HepG2 (cell line): ENCODE measurements around the gene SLX9. TPM values are rescaled to one million over a fixed set of nuclear protein-coding genes. Genes with fewer than 3 reads are reported as not detected.

Source experiments
- CSRNP1 ChIP-seq: sonication (generic); formaldehyde crosslinking; IDR thresholded peaks from 2 replicates; pipeline ENCODE4 v1.8.1; 2023; ENCODE audit warnings: mild to moderate bottlenecking, missing genetic modification reagents
- DRAP1 ChIP-seq: IDR thresholded peaks from 2 replicates; pipeline ENCODE4 v1.6.1; 2016; ENCODE audit warnings: missing genetic modification reagents, missing compliant biosample characterization
- HIC2 ChIP-seq: sonication (generic); formaldehyde crosslinking; IDR thresholded peaks from 2 replicates; pipeline ENCODE4 v1.9.0; 2022; ENCODE audit warnings: low read depth, missing genetic modification reagents
- HMGA1 ChIP-seq: sonication (generic); formaldehyde crosslinking; conservative IDR thresholded peaks from 2 replicates; pipeline ENCODE4 v1.4.0; 2020; ENCODE audit warnings: missing genetic modification reagents
- HNRNPK ChIP-seq: fragments of 200-400 bp; formaldehyde crosslinking; IDR thresholded peaks from 2 replicates; pipeline ENCODE4 v1.6.1; 2018; ENCODE audit warnings: low read length, low read depth, moderate library complexity, mild to moderate bottlenecking; ENCODE audit not compliant: poor library complexity, severe bottlenecking
- JDP2 ChIP-seq: sonication (generic); formaldehyde crosslinking; IDR thresholded peaks from 2 replicates; pipeline ENCODE4 v1.8.1; 2022; ENCODE audit warnings: missing genetic modification reagents, borderline replicate concordance
- SAP130 ChIP-seq: IDR thresholded peaks from 2 replicates; pipeline ENCODE4 v1.6.1; 2016; ENCODE audit warnings: low read depth
- SMYD3 ChIP-seq: sonication (generic); formaldehyde crosslinking; IDR thresholded peaks from 2 replicates; pipeline ENCODE4 v1.8.1; 2023; ENCODE audit warnings: mild to moderate bottlenecking, missing genetic modification reagents
- TGIF2 ChIP-seq: IDR thresholded peaks from 2 replicates; pipeline ENCODE4 v1.6.1; 2016; ENCODE audit warnings: control low read depth, missing compliant biosample characterization
- YEATS4 ChIP-seq: sonication (generic); formaldehyde crosslinking; IDR thresholded peaks from 2 replicates; pipeline ENCODE4 v1.4.0; 2020; ENCODE audit warnings: missing genetic modification reagents, borderline replicate concordance
- ZBTB25 ChIP-seq: IDR thresholded peaks from 2 replicates; pipeline ENCODE4 v1.6.1; 2018; ENCODE audit warnings: missing genetic modification reagents
- ZFAT ChIP-seq: sonication (generic); formaldehyde crosslinking; conservative IDR thresholded peaks from 2 replicates; pipeline ENCODE4 v1.8.1; 2023; ENCODE audit warnings: missing genetic modification reagents, inconsistent platforms
- ZFP37 ChIP-seq: sonication (generic); formaldehyde crosslinking; IDR thresholded peaks from 2 replicates; pipeline ENCODE4 v1.4.0; 2020; ENCODE audit warnings: missing genetic modification reagents, borderline replicate concordance
- ZNF296 ChIP-seq: sonication (generic); formaldehyde crosslinking; conservative IDR thresholded peaks from 2 replicates; pipeline ENCODE4 v1.5.0; 2020; ENCODE audit warnings: mild to moderate bottlenecking, missing genetic modification reagents
- ZNF737 ChIP-seq: sonication (generic); formaldehyde crosslinking; IDR thresholded peaks from 2 replicates; pipeline ENCODE4 v1.5.0; 2020; ENCODE audit warnings: missing genetic modification reagents, mild to moderate bottlenecking, borderline replicate concordance
- ZNF747 ChIP-seq: sonication (generic); formaldehyde crosslinking; IDR thresholded peaks from 2 replicates; pipeline ENCODE4 v1.8.1; 2023; ENCODE audit warnings: missing genetic modification reagents, mild to moderate bottlenecking, borderline replicate concordance
- ZNF777 ChIP-seq: sonication (generic); formaldehyde crosslinking; IDR thresholded peaks from 2 replicates; pipeline ENCODE4 v1.4.0; 2020; ENCODE audit warnings: missing genetic modification reagents
- polyA plus RNA-seq, 8 experiments: library from polyadenylated mRNA; depleted of rRNA in 3 of 8; stranded (reverse) in 7 of 8; unstranded in 1 of 8; fragments of >200 nt; fragmentation: Illumina TruSeq in 4 of 8; extraction: Trizol in 4 of 8; gene quantifications; 2 replicates each; pipeline versions ENCODE4 v1.2.1 to v1.2.3, GENCODE V29; 2011 to 2016; ENCODE audit warnings: low read depth in 4 of 8, missing spikeins in 1 of 8, mixed read lengths in 1 of 8; ENCODE audit not compliant: insufficient read depth in 1 of 8
- total RNA-seq, 5 experiments: library from RNA; depleted of rRNA; stranded (reverse); fragments of >200 nt; fragmentation: Illumina TruSeq; extraction: Trizol; gene quantifications; 2 replicates each; pipeline ENCODE4 v1.2.3, GENCODE V29; 2016; ENCODE audit warnings: low read depth in 1 of 5
- TF ChIP-seq, protein P1 (sequence below): sonication (generic); formaldehyde crosslinking; conservative IDR thresholded peaks from 2 replicates; pipeline ENCODE4 v1.4.0; 2020; ENCODE audit warnings: mild to moderate bottlenecking, missing genetic modification reagents, moderate library complexity
- TF ChIP-seq, protein P2 (sequence below): sonication (generic); formaldehyde crosslinking; IDR thresholded peaks from 2 replicates; pipeline ENCODE4 v1.4.0; 2020; ENCODE audit warnings: mild to moderate bottlenecking, missing genetic modification reagents

Gene SLX9
- total and polyA plus RNA-seq, 2 of the 13 experiments (the other 11 are each of a cell fraction or from before 2014, with no cell fraction given): 21.0 to 47.1 TPM

GRCh38 chr21:44939532-44940115 lies at the start of gene SLX9 (continued):
- TF ChIP-seq ZBTB25 (CRISPR knock-in tag) (peak; percentile 97), YEATS4 (CRISPR knock-in tag) (peak; percentile 94), ZNF296 (CRISPR knock-in tag) (0 out of 2 replicates have a peak, but pooled peaks have one; percentile 61), SMYD3 (CRISPR knock-in tag) (no peak), HNRNPK (peak; percentile 84), ZNF737 (CRISPR knock-in tag) (0 out of 2 replicates have a peak, but pooled peaks have one; percentile 68), ZFAT (CRISPR knock-in tag) (no peak), CSRNP1 (CRISPR knock-in tag) (peak; percentile 85; the same call in 1 of the 2 replicates), HIC2 (no peak), JDP2 (CRISPR knock-in tag) (peak; percentile 77; the same call in 1 of the 2 replicates), TGIF2 (peak; percentile 91), DRAP1 (peak; percentile 57; the same call in 1 of the 2 replicates), HMGA1 (CRISPR knock-in tag) (no peak), ZNF747 (peak; percentile 95), ZNF777 (CRISPR knock-in tag) (peak; percentile 89), SAP130 (CRISPR knock-in tag) (peak; percentile 92), ZFP37 (CRISPR knock-in tag) (0 out of 2 replicates have a peak, but pooled peaks have one; percentile 22)
- TF ChIP-seq, protein P1, sequence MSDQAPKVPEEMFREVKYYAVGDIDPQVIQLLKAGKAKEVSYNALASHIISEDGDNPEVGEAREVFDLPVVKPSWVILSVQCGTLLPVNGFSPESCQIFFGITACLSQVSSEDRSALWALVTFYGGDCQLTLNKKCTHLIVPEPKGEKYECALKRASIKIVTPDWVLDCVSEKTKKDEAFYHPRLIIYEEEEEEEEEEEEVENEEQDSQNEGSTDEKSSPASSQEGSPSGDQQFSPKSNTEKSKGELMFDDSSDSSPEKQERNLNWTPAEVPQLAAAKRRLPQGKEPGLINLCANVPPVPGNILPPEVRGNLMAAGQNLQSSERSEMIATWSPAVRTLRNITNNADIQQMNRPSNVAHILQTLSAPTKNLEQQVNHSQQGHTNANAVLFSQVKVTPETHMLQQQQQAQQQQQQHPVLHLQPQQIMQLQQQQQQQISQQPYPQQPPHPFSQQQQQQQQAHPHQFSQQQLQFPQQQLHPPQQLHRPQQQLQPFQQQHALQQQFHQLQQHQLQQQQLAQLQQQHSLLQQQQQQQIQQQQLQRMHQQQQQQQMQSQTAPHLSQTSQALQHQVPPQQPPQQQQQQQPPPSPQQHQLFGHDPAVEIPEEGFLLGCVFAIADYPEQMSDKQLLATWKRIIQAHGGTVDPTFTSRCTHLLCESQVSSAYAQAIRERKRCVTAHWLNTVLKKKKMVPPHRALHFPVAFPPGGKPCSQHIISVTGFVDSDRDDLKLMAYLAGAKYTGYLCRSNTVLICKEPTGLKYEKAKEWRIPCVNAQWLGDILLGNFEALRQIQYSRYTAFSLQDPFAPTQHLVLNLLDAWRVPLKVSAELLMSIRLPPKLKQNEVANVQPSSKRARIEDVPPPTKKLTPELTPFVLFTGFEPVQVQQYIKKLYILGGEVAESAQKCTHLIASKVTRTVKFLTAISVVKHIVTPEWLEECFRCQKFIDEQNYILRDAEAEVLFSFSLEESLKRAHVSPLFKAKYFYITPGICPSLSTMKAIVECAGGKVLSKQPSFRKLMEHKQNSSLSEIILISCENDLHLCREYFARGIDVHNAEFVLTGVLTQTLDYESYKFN (CRISPR knock-in tag): peak; percentile 69; the same call in 1 of the 2 replicates
- TF ChIP-seq, protein P2, sequence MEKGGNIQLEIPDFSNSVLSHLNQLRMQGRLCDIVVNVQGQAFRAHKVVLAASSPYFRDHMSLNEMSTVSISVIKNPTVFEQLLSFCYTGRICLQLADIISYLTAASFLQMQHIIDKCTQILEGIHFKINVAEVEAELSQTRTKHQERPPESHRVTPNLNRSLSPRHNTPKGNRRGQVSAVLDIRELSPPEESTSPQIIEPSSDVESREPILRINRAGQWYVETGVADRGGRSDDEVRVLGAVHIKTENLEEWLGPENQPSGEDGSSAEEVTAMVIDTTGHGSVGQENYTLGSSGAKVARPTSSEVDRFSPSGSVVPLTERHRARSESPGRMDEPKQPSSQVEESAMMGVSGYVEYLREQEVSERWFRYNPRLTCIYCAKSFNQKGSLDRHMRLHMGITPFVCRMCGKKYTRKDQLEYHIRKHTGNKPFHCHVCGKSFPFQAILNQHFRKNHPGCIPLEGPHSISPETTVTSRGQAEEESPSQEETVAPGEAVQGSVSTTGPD: no peak
